Astrocyte (in vitro differentiated cells and primary cell): ENCODE measurements around the gene ZNRF4. TPM values are rescaled to one million over a fixed set of nuclear protein-coding genes. Genes with fewer than 3 reads are reported as not detected.

Source experiments
- DNase-seq: peaks from one replicate; pipeline ENCODE4 v3.0.0-alpha.2; 2010; ENCODE audit warnings: low read depth
- FAIRE-seq: peaks from 2 replicates; lab custom pipeline; 2011; peaks lifted over from hg19 to GRCh38; lab: Jason Lieb, UNC
- H2AFZ ChIP-seq: 2 replicates; pipeline ENCODE4 v1.6.0; 2012; ENCODE audit warnings: low read depth, low read length, inconsistent platforms
- H3K27ac ChIP-seq: 2 replicates; pipeline ENCODE4 v1.5.1; 2011; ENCODE audit warnings: low read depth, low read length, inconsistent platforms
- H3K27me3 ChIP-seq: 2 replicates; pipeline ENCODE4 v1.6.0; 2011; ENCODE audit warnings: low read length, inconsistent platforms; ENCODE audit not compliant: insufficient read depth
- H3K36me3 ChIP-seq: 2 replicates; pipeline ENCODE4 v1.5.1; 2011; ENCODE audit warnings: low read length, inconsistent platforms; ENCODE audit not compliant: insufficient read depth
- H3K4me1 ChIP-seq: 2 replicates; pipeline ENCODE4 v1.5.1; 2011; ENCODE audit warnings: low read length, inconsistent platforms; ENCODE audit not compliant: insufficient read depth
- H3K4me2 ChIP-seq: 2 replicates; pipeline ENCODE4 v1.6.0; 2012; ENCODE audit warnings: low read length, inconsistent platforms
- H3K4me3 ChIP-seq: 2 replicates; pipeline ENCODE4 v1.5.1; 2011; ENCODE audit warnings: low read depth, mild to moderate bottlenecking, low read length, inconsistent platforms; ENCODE audit not compliant: insufficient read depth
- H3K79me2 ChIP-seq: 2 replicates; pipeline ENCODE4 v1.6.0; 2012; ENCODE audit warnings: mild to moderate bottlenecking, low read length, inconsistent platforms; ENCODE audit not compliant: insufficient read depth
- H3K9ac ChIP-seq: 2 replicates; pipeline ENCODE4 v1.6.0; 2012; ENCODE audit warnings: mild to moderate bottlenecking, low read length, inconsistent platforms
- H3K9me3 ChIP-seq: 2 replicates; pipeline ENCODE4 v1.5.1; 2012; ENCODE audit warnings: low read depth, mild to moderate bottlenecking, low read length, inconsistent platforms; ENCODE audit not compliant: insufficient read depth
- H4K20me1 ChIP-seq: 2 replicates; pipeline ENCODE4 v1.6.0; 2012; ENCODE audit warnings: low read length, inconsistent platforms; ENCODE audit not compliant: insufficient read depth
- H3K27ac Mint-ChIP-seq: one replicate; pipeline ENCODE4 v1.8.0; 2021; ENCODE audit warnings: mild to moderate bottlenecking, mixed read lengths; ENCODE audit not compliant: unreplicated experiment
- H3K27me3 Mint-ChIP-seq: one replicate; pipeline ENCODE4 v1.8.0; 2021; ENCODE audit warnings: low read depth, mixed read lengths; ENCODE audit not compliant: unreplicated experiment
- H3K36me3 Mint-ChIP-seq: one replicate; pipeline ENCODE4 v1.8.0; 2021; ENCODE audit warnings: low read depth, mixed read lengths; ENCODE audit not compliant: unreplicated experiment
- H3K4me1 Mint-ChIP-seq: one replicate; pipeline ENCODE4 v1.8.0; 2021; ENCODE audit warnings: low read depth, mixed read lengths; ENCODE audit not compliant: unreplicated experiment
- H3K4me3 Mint-ChIP-seq: one replicate; pipeline ENCODE4 v1.8.0; 2021; ENCODE audit warnings: mild to moderate bottlenecking, moderate library complexity, mixed read lengths; ENCODE audit not compliant: unreplicated experiment
- H3K9me3 Mint-ChIP-seq: one replicate; pipeline ENCODE4 v1.8.0; 2021; ENCODE audit warnings: mild to moderate bottlenecking, mixed read lengths; ENCODE audit not compliant: unreplicated experiment
- EZH2 ChIP-seq: IDR thresholded peaks from 2 replicates; pipeline ENCODE4 v1.6.1; 2012; ENCODE audit warnings: mild to moderate bottlenecking, low read length, inconsistent platforms; ENCODE audit not compliant: insufficient read depth
- total RNA-seq: library from RNA; stranded (reverse); gene quantifications from 2 replicates; pipeline ENCODE4 v1.2.1, GENCODE V29; 2021
- TF ChIP-seq, protein P1 (sequence below): IDR thresholded peaks from 2 replicates; pipeline ENCODE4 v1.5.1; 2011; ENCODE audit warnings: low read depth, mild to moderate bottlenecking, inconsistent platforms, low read length, moderate library complexity; ENCODE audit not compliant: insufficient read depth

Gene ZNRF4
- total RNA-seq, 1 donor from 2014 or later, result not detected

DNA sequence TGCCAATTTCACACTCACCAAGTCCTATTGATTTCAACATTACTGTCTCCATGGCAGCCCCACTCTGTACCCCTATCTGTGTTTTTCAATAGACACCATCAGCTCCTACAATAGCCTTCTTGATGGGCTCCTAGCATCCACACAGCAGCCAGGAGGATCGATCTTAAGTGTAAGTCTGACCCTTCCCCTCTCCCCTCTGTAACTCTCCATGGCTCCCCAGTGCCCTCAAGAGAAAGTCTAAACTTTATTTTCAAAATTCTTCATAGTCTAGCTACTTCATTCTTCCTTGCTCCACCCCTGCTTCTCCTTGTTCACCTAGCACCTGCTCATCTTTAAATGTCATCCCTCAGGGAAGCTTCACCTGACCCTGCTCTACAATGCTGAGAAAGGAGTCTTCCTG is 30.0 kb upstream of the ZNRF4 start:
- Histone ChIP-seq H2AFZ (no peak overlapping the region), H3K4me2 (no peak overlapping the region), H3K4me3 (no peak overlapping the region), H4K20me1 (no peaks in the 10 kb centered on the region), H3K27me3 (peaks cover 24% of the 10 kb centered on the region), H3K27ac (no peak overlapping the region), H3K9ac (no peak overlapping the region), H3K79me2 (no peaks in the 10 kb centered on the region), H3K9me3 (no peaks in the 10 kb centered on the region), H3K36me3 (no peaks in the 10 kb centered on the region), H3K4me1 (no peaks in the 10 kb centered on the region)
- H3K4me1 Mint-ChIP-seq, result no peaks in the 10 kb centered on the region
- H3K27ac Mint-ChIP-seq, result no peak overlapping the region
- peaks cover 11% of the 10 kb centered on the region for H3K9me3 Mint-ChIP-seq
- H3K27me3 Mint-ChIP-seq, result peaks cover 47% of the 10 kb centered on the region
- TF ChIP-seq, protein P1, sequence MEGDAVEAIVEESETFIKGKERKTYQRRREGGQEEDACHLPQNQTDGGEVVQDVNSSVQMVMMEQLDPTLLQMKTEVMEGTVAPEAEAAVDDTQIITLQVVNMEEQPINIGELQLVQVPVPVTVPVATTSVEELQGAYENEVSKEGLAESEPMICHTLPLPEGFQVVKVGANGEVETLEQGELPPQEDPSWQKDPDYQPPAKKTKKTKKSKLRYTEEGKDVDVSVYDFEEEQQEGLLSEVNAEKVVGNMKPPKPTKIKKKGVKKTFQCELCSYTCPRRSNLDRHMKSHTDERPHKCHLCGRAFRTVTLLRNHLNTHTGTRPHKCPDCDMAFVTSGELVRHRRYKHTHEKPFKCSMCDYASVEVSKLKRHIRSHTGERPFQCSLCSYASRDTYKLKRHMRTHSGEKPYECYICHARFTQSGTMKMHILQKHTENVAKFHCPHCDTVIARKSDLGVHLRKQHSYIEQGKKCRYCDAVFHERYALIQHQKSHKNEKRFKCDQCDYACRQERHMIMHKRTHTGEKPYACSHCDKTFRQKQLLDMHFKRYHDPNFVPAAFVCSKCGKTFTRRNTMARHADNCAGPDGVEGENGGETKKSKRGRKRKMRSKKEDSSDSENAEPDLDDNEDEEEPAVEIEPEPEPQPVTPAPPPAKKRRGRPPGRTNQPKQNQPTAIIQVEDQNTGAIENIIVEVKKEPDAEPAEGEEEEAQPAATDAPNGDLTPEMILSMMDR, result no peak
- TF ChIP-seq EZH2, result no peak
- H3K4me3 Mint-ChIP-seq, result no peak overlapping the region
- no peaks in the 10 kb centered on the region for H3K36me3 Mint-ChIP-seq
- DNase-seq (no peak), FAIRE-seq (no peak)

DNA sequence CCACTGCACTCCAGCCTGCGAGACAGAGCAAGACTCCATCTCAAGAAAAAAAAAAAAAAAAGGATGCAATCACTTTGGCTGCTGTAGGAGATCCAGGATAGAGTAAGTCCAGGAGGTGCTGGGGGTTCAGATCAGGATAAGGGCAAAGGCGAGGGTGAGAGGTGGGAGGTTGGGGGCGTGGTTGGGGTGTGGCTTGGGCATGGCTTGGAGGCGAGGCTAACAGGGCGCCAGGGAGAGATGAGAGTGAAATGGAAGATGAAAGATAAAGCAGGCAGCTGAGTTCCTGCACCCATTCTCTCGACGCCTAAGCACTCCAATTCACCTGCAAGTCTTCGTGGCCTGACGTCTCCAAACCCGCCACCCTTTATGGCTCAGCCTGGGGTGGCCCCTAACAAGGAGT is 25.0 kb upstream of the ZNRF4 start:
- Mint-ChIP-seq H3K9me3 (no peaks in the 10 kb centered on the region), H3K27me3 (peaks cover 20% of the 10 kb centered on the region), H3K27ac (no peak overlapping the region), H3K4me1 (peaks cover 15% of the 10 kb centered on the region), H3K36me3 (no peaks in the 10 kb centered on the region), H3K4me3 (no peak overlapping the region)
- no peaks in the 10 kb centered on the region for H3K9me3 ChIP-seq
- no peak overlapping the region for H3K4me3 ChIP-seq
- no peak overlapping the region for H3K9ac ChIP-seq
- peaks cover 13% of the 10 kb centered on the region for H3K27me3 ChIP-seq
- TF ChIP-seq EZH2, result no peak
- TF ChIP-seq, protein P1, result no peak
- no peak overlapping the region for H3K4me2 ChIP-seq
- FAIRE-seq (no peak), DNase-seq (no peak)
- no peak overlapping the region for H2AFZ ChIP-seq
- no peaks in the 10 kb centered on the region for H3K36me3 ChIP-seq
- H3K27ac ChIP-seq, result no peak overlapping the region
- no peaks in the 10 kb centered on the region for H4K20me1 ChIP-seq
- H3K4me1 ChIP-seq, result peaks cover 15% of the 10 kb centered on the region
- no peaks in the 10 kb centered on the region for H3K79me2 ChIP-seq

DNA sequence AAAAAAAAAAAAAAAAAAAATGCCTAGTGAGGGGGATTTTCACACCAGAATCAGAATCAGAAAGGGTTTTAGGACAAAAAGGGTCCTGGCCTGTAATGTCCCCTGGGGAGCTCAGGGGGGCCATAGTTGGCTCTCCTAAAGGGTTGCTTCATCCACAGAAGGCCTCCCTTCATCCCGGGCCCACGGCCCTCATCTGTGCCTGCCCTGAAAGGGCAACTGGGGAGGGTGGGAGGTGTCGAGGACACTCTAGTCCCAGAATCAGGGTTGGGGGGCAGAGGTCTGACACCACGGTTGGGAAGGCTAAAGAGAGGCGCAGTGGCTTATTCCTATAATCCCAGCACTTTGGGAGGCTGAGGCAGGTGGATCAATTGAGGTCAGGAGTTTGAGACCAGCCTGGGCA is 22.5 kb upstream of the ZNRF4 start:
- no peak for TF ChIP-seq EZH2
- TF ChIP-seq, protein P1, result no peak
- H3K9ac ChIP-seq, result no peak overlapping the region
- no peak overlapping the region for H2AFZ ChIP-seq
- FAIRE-seq (no peak), DNase-seq (no peak)
- H3K79me2 ChIP-seq, result no peaks in the 10 kb centered on the region
- Mint-ChIP-seq H3K36me3 (no peaks in the 10 kb centered on the region), H3K27me3 (peaks cover 5% of the 10 kb centered on the region), H3K4me3 (no peak overlapping the region), H3K27ac (no peak overlapping the region), H3K9me3 (no peaks in the 10 kb centered on the region), H3K4me1 (peaks cover 24% of the 10 kb centered on the region)
- no peaks in the 10 kb centered on the region for H3K27me3 ChIP-seq
- no peak overlapping the region for H3K4me2 ChIP-seq
- H3K27ac ChIP-seq, result no peak overlapping the region
- peaks cover 26% of the 10 kb centered on the region for H3K4me1 ChIP-seq
- no peaks in the 10 kb centered on the region for H3K9me3 ChIP-seq
- H3K4me3 ChIP-seq, result no peak overlapping the region
- H3K36me3 ChIP-seq, result no peaks in the 10 kb centered on the region
- H4K20me1 ChIP-seq, result no peaks in the 10 kb centered on the region
